GM12892 (cell line): ENCODE measurements around the gene PYROXD2.

Experiments used
- DNase-seq: peaks from one replicate; pipeline ENCODE4 v3.0.0; 2011; ENCODE audit not compliant: insufficient read length
- FAIRE-seq: peaks from 2 replicates; lab custom pipeline; 2011; peaks lifted over from hg19 to GRCh38; lab: Jason Lieb, UNC
- POLR2A ChIP-seq: IDR thresholded peaks from 2 replicates; pipeline ENCODE4 v1.6.1; 2011; ENCODE audit warnings: low read depth, low read length, control low read depth
- POLR2AphosphoS5 ChIP-seq: IDR thresholded peaks from 2 replicates; pipeline ENCODE4 v1.6.1; 2011; ENCODE audit warnings: low read depth, low read length, control low read depth
- TAF1 ChIP-seq: IDR thresholded peaks from 2 replicates; pipeline ENCODE4 v1.6.1; 2011; ENCODE audit warnings: low read depth, mild to moderate bottlenecking, control low read depth, low read length, borderline replicate concordance

PYROXD2 gene

DNA sequence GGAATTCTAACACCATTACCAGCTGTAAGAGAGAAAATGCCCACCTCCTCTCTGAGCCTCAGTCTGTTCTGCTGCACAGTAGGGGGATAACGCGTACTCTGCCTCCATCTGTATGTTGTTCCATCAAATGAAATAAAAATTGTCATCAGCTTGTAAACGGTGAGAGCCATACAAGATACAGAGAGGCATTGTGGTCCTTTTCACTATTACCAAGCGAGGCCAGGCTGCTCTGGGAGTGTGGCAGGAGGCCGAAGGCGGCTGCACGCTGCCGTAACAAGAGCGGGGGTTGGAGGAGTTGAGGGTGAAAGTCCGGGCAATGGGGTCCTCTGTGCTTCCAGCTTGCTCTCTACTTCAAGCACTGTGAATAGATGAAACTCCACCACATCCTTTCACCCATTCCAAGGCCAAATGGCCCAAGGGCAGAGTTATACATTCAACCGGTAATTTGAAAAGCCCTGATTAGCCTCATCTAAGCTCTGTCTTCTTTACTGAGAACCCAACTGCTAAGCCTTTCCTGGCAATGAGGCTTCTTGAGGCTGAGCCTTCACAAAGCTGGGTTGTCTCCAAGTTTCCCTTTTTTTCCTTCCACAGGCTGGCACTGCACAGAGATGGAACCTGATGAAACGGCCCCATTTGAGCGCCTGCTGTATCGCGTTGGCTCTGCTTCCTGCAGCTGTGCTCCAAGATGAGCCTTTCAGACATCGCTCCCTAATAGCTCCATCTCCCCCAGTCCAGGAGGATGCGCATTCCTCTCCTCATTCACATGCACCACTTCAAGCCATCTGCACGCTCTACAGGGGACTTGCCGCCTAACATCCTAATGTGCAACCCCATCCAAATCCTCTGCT lies 47.2 kb downstream of the PYROXD2 start:
- DNase-seq (no peak), FAIRE-seq (no peak)
- TF ChIP-seq POLR2A (no peak), TAF1 (no peak), POLR2AphosphoS5 (no peak)

DNA sequence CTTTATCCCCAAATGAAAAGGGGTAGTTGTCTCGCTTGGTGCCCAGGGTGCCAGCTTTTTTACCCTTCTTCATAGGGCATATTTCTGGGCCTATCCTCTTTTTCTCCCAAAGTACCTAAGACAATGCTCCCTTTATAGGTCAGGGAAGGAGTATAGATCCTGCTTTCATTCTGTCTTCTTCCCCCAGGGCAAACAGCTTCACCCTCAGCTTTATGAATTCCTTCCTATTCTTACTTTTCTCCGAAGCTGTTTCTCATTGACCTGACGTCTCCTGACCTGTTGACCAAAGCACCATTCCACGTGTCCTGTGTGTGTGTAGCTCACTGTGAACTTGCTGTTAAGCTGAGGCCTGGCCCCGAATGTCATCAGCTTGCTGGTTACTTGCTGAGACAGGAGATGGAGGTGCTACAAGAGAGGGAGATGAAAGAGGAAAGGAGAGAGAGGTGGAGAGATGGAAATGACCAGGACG lies 48.9 kb downstream of the PYROXD2 start:
- DNase-seq (no peak), FAIRE-seq (no peak)
- no peak for TF ChIP-seq TAF1
- TF ChIP-seq POLR2AphosphoS5: no peak
- no peak for TF ChIP-seq POLR2A

DNA sequence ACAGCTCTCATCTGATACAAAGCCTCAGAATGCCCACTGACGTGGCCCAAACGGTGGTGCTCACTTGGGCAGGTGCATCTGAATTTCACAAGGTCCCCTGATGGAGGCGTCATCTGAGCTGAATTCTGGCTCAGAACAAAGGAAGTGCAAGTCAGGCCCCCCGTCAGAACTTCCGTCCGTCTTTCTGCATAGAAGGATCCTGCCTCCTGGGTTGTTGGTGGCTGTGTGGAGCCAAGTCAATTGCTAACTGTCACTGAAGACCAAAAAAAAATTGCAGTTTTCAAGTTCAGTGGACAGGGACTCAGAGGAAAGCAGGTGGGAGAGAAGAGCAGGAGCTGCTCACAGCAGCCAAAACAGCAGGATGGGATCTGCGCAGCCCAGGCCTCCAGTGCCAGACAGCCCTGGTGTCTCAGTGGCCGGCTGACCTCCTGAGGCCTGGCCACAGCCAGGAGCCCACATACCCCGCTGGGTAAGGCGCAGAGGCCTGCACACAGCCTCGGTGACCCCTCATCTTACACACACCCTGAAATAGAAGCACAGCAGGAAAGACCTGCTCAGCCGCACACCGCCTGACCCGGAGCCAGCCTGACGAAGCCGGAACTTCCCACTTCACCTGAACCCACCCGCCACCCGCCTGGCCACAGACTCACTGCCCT lies 49.4 kb downstream of the PYROXD2 start:
- DNase-seq (no peak), FAIRE-seq (no peak)
- TF ChIP-seq POLR2AphosphoS5 (no peak), TAF1 (no peak), POLR2A (no peak)

DNA sequence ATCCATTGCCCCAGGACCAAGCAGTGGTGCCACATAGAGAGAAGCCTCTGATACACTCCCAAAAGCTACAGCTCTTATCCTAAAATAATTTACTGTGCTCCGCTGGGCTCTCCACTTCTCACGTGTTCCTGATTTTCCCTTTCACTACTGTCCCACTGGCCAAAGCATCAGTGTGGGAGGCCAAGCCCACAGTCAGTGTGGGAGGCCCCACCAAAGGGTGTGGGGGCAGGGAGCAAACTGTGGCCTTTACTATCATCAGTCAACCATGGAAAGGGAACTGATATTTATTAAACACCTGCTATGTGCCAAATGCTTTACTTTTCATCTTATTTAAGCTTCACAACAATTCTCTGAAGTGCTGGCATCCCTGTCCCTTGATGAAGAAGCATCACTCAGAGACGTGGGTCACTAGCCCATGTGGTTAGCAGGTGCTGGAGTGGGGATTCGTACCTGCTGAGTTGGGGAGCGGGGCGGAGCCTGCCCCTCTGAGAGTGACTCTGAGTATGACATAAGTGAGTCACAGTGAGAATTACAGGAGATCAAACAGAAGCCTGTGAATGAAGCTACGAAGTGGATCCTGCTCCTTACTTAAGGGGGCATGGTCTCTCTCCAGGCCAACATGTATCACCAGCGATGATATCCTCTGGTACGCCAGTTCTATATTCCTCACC lies 50.4 kb downstream of the PYROXD2 start:
- TF ChIP-seq TAF1: no peak
- no peak for TF ChIP-seq POLR2AphosphoS5
- TF ChIP-seq POLR2A: no peak
- FAIRE-seq (no peak), DNase-seq (no peak)

DNA sequence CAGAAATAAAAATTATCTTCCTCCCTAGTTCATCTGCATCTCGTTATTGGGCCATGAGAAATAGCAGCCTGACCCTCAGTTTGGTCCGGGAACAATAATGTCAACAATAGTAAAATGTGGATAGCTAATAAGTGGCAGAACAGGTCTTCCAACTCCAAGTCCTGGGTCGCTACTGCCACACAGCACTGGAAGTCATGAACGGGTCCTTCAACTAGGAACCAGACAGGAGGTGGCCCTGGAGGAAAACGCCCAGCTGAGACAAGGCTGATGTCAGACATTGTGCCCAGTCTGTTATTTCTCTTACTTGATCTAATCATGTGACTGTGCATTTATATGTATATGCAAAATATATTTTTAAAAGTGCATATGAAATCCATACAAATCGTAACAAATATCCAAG lies 51.8 kb downstream of the PYROXD2 start:
- FAIRE-seq: no peak
- TF ChIP-seq POLR2A (no peak), POLR2AphosphoS5 (no peak), TAF1 (no peak)
- no peak for DNase-seq

DNA sequence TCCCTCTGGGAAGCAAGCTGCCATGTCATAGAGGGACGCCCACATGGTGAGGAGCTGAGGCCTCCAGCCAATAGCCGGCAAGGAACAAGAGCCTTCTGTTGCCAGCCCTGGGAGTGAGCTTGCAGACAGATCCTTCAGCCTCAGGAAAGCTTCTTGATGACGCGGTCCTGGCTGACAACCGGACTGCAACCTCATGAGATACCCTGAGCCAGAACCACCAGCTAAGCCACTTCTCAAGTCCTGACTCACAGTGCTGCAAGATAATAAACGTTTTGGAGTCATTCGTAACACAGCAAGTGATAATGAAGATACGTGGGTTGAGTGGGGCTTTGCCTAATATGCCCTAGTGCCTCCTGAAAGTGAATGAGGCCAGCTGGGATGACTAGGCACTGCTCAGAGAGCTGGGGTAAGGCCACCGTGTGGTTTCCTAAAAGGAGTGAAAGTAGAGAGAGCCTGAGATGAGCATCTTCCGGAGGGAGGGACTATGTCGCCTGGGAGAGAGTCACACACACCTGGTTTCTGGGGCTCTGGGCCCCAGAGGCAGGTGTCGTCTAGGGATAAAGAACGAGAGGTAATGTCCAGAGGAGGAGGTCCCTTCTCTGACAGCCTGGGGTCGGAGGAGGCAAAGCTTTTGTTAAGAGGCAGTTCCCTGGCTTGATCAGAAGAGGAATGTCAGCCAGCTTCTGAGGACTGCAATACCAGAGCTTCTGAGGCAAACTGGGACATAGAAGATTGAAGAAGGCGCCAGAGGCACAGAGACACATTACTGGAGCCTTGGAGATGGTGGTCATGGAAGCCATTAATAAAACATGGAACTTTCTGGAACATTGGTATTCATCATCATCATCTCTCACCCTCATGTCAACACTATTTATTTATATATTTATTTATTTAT lies 53.6 kb downstream of the PYROXD2 start:
- FAIRE-seq (peak; percentile 82), DNase-seq (peak; percentile 65)
- TF ChIP-seq TAF1 (no peak), POLR2AphosphoS5 (no peak), POLR2A (no peak)

DNA sequence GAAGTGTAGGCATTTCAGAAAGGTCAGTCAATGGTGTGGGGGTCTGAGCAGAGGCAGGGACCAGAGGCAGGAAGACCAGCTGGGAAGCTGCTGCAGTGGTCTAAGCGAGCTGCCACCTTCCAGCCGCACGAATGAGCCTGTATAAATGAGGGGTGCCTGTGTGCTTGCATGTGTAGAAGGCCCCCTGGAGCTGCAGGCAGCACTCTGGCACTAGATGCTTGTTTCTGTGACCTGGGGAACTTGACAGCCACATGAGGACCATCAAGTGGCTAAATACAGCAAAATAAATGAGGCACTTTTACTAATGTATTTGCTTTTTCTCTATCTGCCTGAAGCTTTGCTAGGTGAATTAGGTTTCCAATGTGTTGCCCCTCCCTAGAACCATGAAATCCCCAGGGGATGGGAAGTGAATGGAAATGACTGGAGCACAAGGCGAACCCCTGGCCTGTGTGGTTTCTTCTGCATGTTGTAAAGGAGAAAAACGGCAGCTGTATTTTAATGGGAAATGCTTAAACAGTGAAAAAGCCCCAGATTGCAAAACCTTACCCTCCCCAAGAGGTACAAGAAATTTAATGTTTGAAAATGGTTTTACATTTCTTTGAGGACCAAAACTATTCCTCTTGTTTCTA lies 57.7 kb downstream of the PYROXD2 start:
- TF ChIP-seq POLR2AphosphoS5: no peak
- no peak for FAIRE-seq
- DNase-seq: no peak

DNA sequence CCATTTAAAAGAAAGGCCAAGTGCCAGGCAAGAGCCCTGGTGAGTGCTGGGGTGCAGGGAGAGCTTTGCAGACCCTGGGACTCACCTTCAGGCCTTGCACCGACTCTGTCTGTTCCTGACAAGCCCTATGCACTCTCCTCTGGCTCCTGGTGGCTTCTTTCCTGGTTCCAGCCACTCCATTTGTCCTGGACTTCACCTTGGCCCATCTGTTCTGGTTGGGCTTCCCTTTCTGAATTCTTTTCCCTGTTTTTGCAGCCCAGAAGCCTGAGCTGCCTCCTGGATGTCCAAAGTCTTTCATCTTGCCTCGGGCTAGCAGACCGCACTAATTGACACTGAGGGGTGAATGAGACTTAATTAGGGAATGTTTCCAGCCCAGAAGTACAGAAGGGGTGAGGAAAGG lies 60.5 kb downstream of the PYROXD2 start:
- TF ChIP-seq POLR2AphosphoS5 (no peak), TAF1 (no peak), POLR2A (no peak)
- DNase-seq: no peak
- no peak for FAIRE-seq

DNA sequence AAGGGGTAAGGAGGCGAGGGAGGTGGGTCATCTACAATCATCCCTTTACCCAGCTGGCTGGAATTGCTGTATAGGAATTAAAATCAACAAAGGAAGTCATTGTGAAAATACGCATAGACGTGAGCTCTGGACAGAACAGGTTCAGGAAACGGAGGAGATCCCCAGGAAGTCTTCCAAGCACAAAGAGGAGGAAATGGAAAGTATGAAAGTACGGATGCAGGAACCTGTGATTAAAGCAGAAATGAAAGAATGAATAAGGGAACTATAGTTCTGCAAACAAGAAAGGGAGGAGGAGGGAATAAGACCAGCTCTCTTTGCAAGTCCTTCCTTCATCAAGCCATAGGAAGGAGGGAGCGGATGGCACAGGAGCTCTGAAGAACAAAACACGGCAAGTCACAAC lies 61.8 kb downstream of the PYROXD2 start:
- DNase-seq (no peak), FAIRE-seq (no peak)

DNA sequence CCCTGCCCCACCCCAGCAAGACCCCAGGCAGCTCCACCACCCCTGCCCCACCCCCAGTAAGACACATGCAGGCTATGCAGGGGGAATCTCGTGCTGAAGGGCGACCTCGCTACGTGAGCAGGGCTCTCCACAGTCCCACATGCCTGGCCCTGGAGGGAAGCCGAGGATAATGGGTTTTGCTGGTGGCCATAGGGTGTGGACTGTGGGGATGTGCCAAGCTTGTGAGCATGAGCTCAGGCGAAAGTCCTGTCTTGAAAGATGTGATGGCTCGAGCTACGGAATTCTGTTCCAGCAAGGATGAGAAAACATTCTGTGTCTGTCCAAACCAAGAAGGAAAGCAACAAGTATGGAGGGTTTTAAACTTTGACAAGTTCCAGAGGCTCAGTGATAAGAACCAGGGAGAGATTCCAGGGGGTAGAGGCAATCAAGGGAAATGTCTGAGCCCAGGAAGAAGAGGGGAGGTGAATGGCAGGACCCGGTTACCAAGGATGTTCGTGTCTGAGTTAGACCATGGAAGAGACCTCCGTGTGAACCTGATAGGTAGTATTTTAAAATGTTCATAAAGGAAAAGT lies 63.1 kb downstream of the PYROXD2 start:
- TF ChIP-seq POLR2AphosphoS5 (no peak), TAF1 (no peak), POLR2A (no peak)
- FAIRE-seq (no peak), DNase-seq (no peak)

More for the DNA sequence above, 61.8 kb downstream of the PYROXD2 start:
- no peak for TF ChIP-seq POLR2A
- TF ChIP-seq POLR2AphosphoS5: no peak
- no peak for TF ChIP-seq TAF1
